ENCODE measurements around the gene KRT9. TPM values are rescaled to one million over a fixed set of nuclear protein-coding genes. Genes with fewer than 3 reads are reported as not detected.

KRT9 gene
- total and polyA plus RNA-seq, 10 of the 15 experiments (the other 5 are each of a cell fraction or from before 2014, with no cell fraction given): not detected

GRCh38 chr17:41522301-41523224 is 49.3 kb downstream of the KRT9 start:
- POLR2A ChIA-PET: no interaction called here

More at GRCh38 chr17:41522301-41523224, 49.3 kb downstream of the KRT9 start:
- H3K4me3 ChIP-seq: no peak overlapping the region
- CTCF ChIA-PET: interaction anchor here (1.3 kb wide), 1 partner anchor 26 kb away, joined by 3 read pairs; no protein-coding TSS in a partner anchor
- no peaks in the 10 kb centered on the region for H4K20me1 ChIP-seq (ENCODE audit: control insufficient read depth, insufficient read depth)
- H3K9me3 ChIP-seq (replicated peaks; ENCODE audit: control insufficient read depth, insufficient read depth, low read length): no peaks in the 10 kb centered on the region; the same call in 2 of the 3 replicates
- RAD21 ChIA-PET (ENCODE audit: unreplicated experiment): no interaction called here
- H3K9ac ChIP-seq (ENCODE audit: control insufficient read depth, insufficient read depth, low read length): no peak overlapping the region
- DNase-seq (ENCODE audit: low read depth, low spot score) (no peak), ATAC-seq (no peak), FAIRE-seq (no peak)
- H3K4me2 ChIP-seq (ENCODE audit: control insufficient read depth, insufficient read depth): no peak overlapping the region
- no peaks in the 10 kb centered on the region for H3K36me3 ChIP-seq (ENCODE audit: control insufficient read depth in 2 of 2, insufficient read depth in 2 of 2, low read length in 1 of 2)
- TF ChIP-seq RELA (IDR thresholded peaks at IDR 0.05; ENCODE audit: borderline replicate concordance, partially characterized antibody) (no peak), ZNF207 (IDR thresholded peaks at IDR 0.05; ENCODE audit: borderline replicate concordance) (no peak), ZZZ3 (IDR thresholded peaks at IDR 0.05; ENCODE audit: control insufficient read depth, insufficient read length, low read depth) (no peak), NFYB (IDR thresholded peaks at IDR 0.05; ENCODE audit: insufficient read depth, low read depth, low read length) (no peak), MYC (IDR thresholded peaks at IDR 0.05; ENCODE audit: insufficient read depth, insufficient read length, insufficient replicate concordance, low read length, severe bottlenecking) (no peak), SMAD5 (IDR thresholded peaks at IDR 0.05; ENCODE audit: low read depth) (no peak), TAF1 (IDR thresholded peaks at IDR 0.05; ENCODE audit: borderline replicate concordance, low read depth, low read length) (no peak), ZBTB4 (CRISPR knock-in tag; IDR thresholded peaks at IDR 0.05) (no peak), ATF3 (IDR thresholded peaks at IDR 0.05; ENCODE audit: borderline replicate concordance, extremely low read depth, low read depth, low read length) (no peak), TCF12 (IDR thresholded peaks at IDR 0.05; ENCODE audit: low read depth, low read length) (no peak)
- H3K4me1 ChIP-seq (ENCODE audit: control insufficient read depth, insufficient read depth, low read length): no peaks in the 10 kb centered on the region
- in situ Hi-C loops (cut with MboI) (no loop called here), intact Hi-C loops (cut with micrococcal nuclease; ENCODE audit: unreplicated experiment) (no loop called here)
- 31% methylated on average over 12 of the region's 12 CpGs for WGBS (ENCODE audit: insufficient coverage, insufficient replicate concordance, low lambda C conversion rate, missing lambda C conversion rate)
- SMC1A ChIA-PET (ENCODE audit: uncharacterized antibody, unreplicated experiment): no interaction called here
- no peaks in the 10 kb centered on the region for H3K79me2 ChIP-seq (ENCODE audit: control insufficient read depth, insufficient read depth, low read length)
- H3K27ac ChIP-seq (ENCODE audit: control insufficient read depth, insufficient read depth): no peak overlapping the region
- peaks cover 5% of the 10 kb centered on the region in 2 experiments; a peak in 3 of 4 replicates for H3K27me3 ChIP-seq (replicated peaks in 1 of 2; ENCODE audit: control insufficient read depth in 2 of 2, insufficient read depth in 2 of 2, low read length in 1 of 2)
- H2AFZ ChIP-seq (ENCODE audit: control insufficient read depth, low read depth, low read length): no peak overlapping the region
- no TSS peak for BruUV-seq (replicated peaks)
